IMR-90 (cell line): Measurements from ENCODE around the gene CUX1. TPM values are rescaled to one million over a fixed set of nuclear protein-coding genes. Genes with fewer than 3 reads are reported as not detected.

Source experiments
- ATAC-seq: fragments of 200-7000 bp; cut with Tn5 transposase; 2 replicates; pipeline ENCODE4 v1.9.1; 2020; ENCODE audit warnings: low read depth, mild to moderate bottlenecking, moderate library complexity
- BruUV-seq: library from RNA; stranded (reverse); fragments of 400-500 nt; replicated peaks from 2 replicates; lab custom pipeline; 2021; lab: Mats Ljungman, UMichigan
- CTCF ChIA-PET: fragments of 300-600 bp; formaldehyde crosslinking; extraction: SDS; loops from one replicate; lab custom pipeline; 2021; ENCODE audit warnings: antibody characterized with exemption; lab: Yijun Ruan, JAX
- POLR2A ChIA-PET: fragments of 300-600 bp; sonication (Branson Sonifier 250); formaldehyde crosslinking; loops from one replicate; lab custom pipeline; 2022; ENCODE audit warnings: antibody characterized with exemption; ENCODE audit not compliant: unreplicated experiment; lab: Charles Lee
- DNase-seq: peaks from one replicate; pipeline ENCODE4 v3.0.0; 2013
- H2AFZ ChIP-seq: replicated peaks from 2 replicates; pipeline ENCODE3; 2013; ENCODE audit warnings: low read length, mild to moderate bottlenecking; ENCODE audit not compliant: poor library complexity
- H2AK5ac ChIP-seq: 2 replicates; pipeline ENCODE4 v1.6.1; 2013; ENCODE audit warnings: low read depth, low read length, inconsistent platforms
- H2AK9ac ChIP-seq: replicated peaks from 2 replicates; pipeline ENCODE3; 2013; ENCODE audit warnings: mild to moderate bottlenecking, low read depth, low read length, moderate library complexity; ENCODE audit not compliant: poor library complexity
- H2BK120ac ChIP-seq: 2 replicates; pipeline ENCODE4 v1.6.1; 2013; ENCODE audit warnings: low read depth, low read length, inconsistent platforms
- H2BK15ac ChIP-seq: 3 replicates; pipeline ENCODE4 v1.6.1; 2013; ENCODE audit warnings: low read depth, low read length, inconsistent platforms
- H2BK20ac ChIP-seq: 2 replicates; pipeline ENCODE4 v1.6.1; 2013; ENCODE audit warnings: low read depth, mild to moderate bottlenecking, inconsistent platforms, low read length, moderate library complexity
- H2BK5ac ChIP-seq: 2 replicates; pipeline ENCODE4 v1.6.1; 2013; ENCODE audit warnings: mild to moderate bottlenecking, low read depth, low read length, inconsistent platforms; ENCODE audit not compliant: poor library complexity, severe bottlenecking
- H3K14ac ChIP-seq: replicated peaks from 2 replicates; pipeline ENCODE4 v1.6.1; 2013; ENCODE audit warnings: low read depth, low read length, inconsistent platforms
- H3K18ac ChIP-seq: 2 replicates; pipeline ENCODE4 v1.6.1; 2013; ENCODE audit warnings: low read depth, low read length, control low read depth
- H3K23ac ChIP-seq: 2 replicates; pipeline ENCODE4 v1.6.1; 2013; ENCODE audit warnings: low read depth, low read length, inconsistent platforms
- H3K27ac ChIP-seq: 2 replicates; pipeline ENCODE4 v1.5.1; 2013; ENCODE audit warnings: mild to moderate bottlenecking, control low read depth, low read length; ENCODE audit not compliant: insufficient read depth
- H3K27me3 ChIP-seq: 2 replicates; pipeline ENCODE4 v1.6.1; 2013; ENCODE audit warnings: low read length; ENCODE audit not compliant: control insufficient read depth, insufficient read depth
- H3K36me3 ChIP-seq: 2 replicates; pipeline ENCODE4 v1.6.1; 2013; ENCODE audit warnings: low read length, mixed read lengths; ENCODE audit not compliant: control insufficient read depth, insufficient read depth
- H3K4ac ChIP-seq: 2 replicates; pipeline ENCODE4 v1.6.1; 2013; ENCODE audit warnings: low read depth, low read length, inconsistent platforms
- H3K4me1 ChIP-seq: 2 replicates; pipeline ENCODE4 v1.6.1; 2013; ENCODE audit warnings: low read length, mixed read lengths; ENCODE audit not compliant: control insufficient read depth, insufficient read depth
- H3K4me2 ChIP-seq: 2 replicates; pipeline ENCODE4 v1.6.1; 2013; ENCODE audit warnings: low read depth, mild to moderate bottlenecking, control low read depth, low read length, moderate library complexity
- H3K4me3 ChIP-seq: 2 replicates; pipeline ENCODE4 v1.5.1; 2013; ENCODE audit warnings: low read depth, mild to moderate bottlenecking, control low read depth, low read length, moderate library complexity; ENCODE audit not compliant: insufficient read depth
- H3K56ac ChIP-seq: 2 replicates; pipeline ENCODE4 v1.6.1; 2013; ENCODE audit warnings: low read length, inconsistent platforms; ENCODE audit not compliant: insufficient read depth; ENCODE audit errors: extremely low read depth
- H3K79me1 ChIP-seq, 2 experiments: 2 replicates each; pipeline ENCODE4 v1.6.1; 2013; ENCODE audit warnings: low read length in 2 of 2, inconsistent platforms in 1 of 2, low read depth in 1 of 2
- H3K9ac ChIP-seq: 2 replicates; pipeline ENCODE4 v1.6.1; 2013; ENCODE audit warnings: low read depth, low read length, control low read depth
- H3K9me1 ChIP-seq: 2 replicates; pipeline ENCODE4 v1.6.1; 2013; ENCODE audit warnings: low read length, inconsistent platforms; ENCODE audit not compliant: insufficient read depth
- H3K9me3 ChIP-seq: 2 replicates; pipeline ENCODE4 v1.6.1; 2013; ENCODE audit warnings: low read length; ENCODE audit not compliant: control insufficient read depth, insufficient read depth
- H4K20me1 ChIP-seq: 2 replicates; pipeline ENCODE4 v1.6.1; 2013; ENCODE audit warnings: low read length, inconsistent platforms; ENCODE audit not compliant: insufficient read depth
- H4K5ac ChIP-seq: 2 replicates; pipeline ENCODE4 v1.6.1; 2013; ENCODE audit warnings: mild to moderate bottlenecking, low read depth, low read length, control low read depth
- H4K8ac ChIP-seq, 2 experiments: 2 replicates each; pipeline ENCODE4 v1.6.1; 2013; ENCODE audit warnings: low read depth in 2 of 2, low read length in 2 of 2, control low read depth in 1 of 2, inconsistent platforms in 1 of 2
- H4K91ac ChIP-seq: 2 replicates; pipeline ENCODE4 v1.6.1; 2013; ENCODE audit warnings: low read depth, low read length, inconsistent platforms; ENCODE audit not compliant: insufficient read depth
- BHLHE40 ChIP-seq: fragments of 150-350 bp; IDR thresholded peaks from 2 replicates; pipeline ENCODE4 v1.6.1; 2016; ENCODE audit warnings: mild to moderate bottlenecking, low read depth, low read length
- CEBPB ChIP-seq: IDR thresholded peaks from 2 replicates; pipeline ENCODE4 v1.6.1; 2012; ENCODE audit warnings: low read depth, low read length, improper control_type of control experiment
- CHD1 ChIP-seq: IDR thresholded peaks from 2 replicates; pipeline ENCODE4 v1.6.1; 2012; ENCODE audit warnings: low read depth, low read length, improper control_type of control experiment
- FOS ChIP-seq: fragments of 150-350 bp; IDR thresholded peaks from 2 replicates; pipeline ENCODE4 v1.6.1; 2016; ENCODE audit warnings: low read depth, low read length
- MAFK ChIP-seq: IDR thresholded peaks from 2 replicates; pipeline ENCODE4 v1.6.1; 2012; ENCODE audit warnings: low read depth, low read length, improper control_type of control experiment
- MAZ ChIP-seq: IDR thresholded peaks from 2 replicates; pipeline ENCODE4 v1.6.1; 2012; ENCODE audit warnings: low read depth, mild to moderate bottlenecking, low read length, improper control_type of control experiment, moderate library complexity, borderline replicate concordance
- MXI1 ChIP-seq: IDR thresholded peaks from 2 replicates; pipeline ENCODE4 v1.6.1; 2012; ENCODE audit warnings: low read depth, mild to moderate bottlenecking, low read length, moderate library complexity, borderline replicate concordance
- NFE2L2 ChIP-seq: fragments of 150-350 bp; IDR thresholded peaks from 2 replicates; pipeline ENCODE4 v1.6.1; 2016; ENCODE audit warnings: low read depth, mild to moderate bottlenecking, low read length
- POLR2A ChIP-seq: IDR thresholded peaks from 2 replicates; pipeline ENCODE4 v1.6.1; 2012; ENCODE audit warnings: mild to moderate bottlenecking, low read depth, low read length
- RAD21 ChIP-seq: IDR thresholded peaks from 2 replicates; pipeline ENCODE4 v1.6.1; 2012; ENCODE audit warnings: low read length, improper control_type of control experiment
- RCOR1 ChIP-seq: IDR thresholded peaks from 2 replicates; pipeline ENCODE4 v1.6.1; 2012; ENCODE audit warnings: mild to moderate bottlenecking, low read length, improper control_type of control experiment; ENCODE audit not compliant: insufficient replicate concordance
- RFX5 ChIP-seq: IDR thresholded peaks from 2 replicates; pipeline ENCODE4 v1.8.0; 2012; ENCODE audit warnings: low read depth, mild to moderate bottlenecking, low read length, moderate library complexity
- SMC3 ChIP-seq: fragments of 150-350 bp; IDR thresholded peaks from 2 replicates; pipeline ENCODE4 v1.6.1; 2016; ENCODE audit warnings: low read depth, mild to moderate bottlenecking, antibody characterized with exemption, low read length, moderate library complexity
- WGBS, 2 experiments: methylation state at CpG; one replicate each; pipeline versions ENCODE4 v1.1.5 to v1.1.7; 2013; ENCODE audit warnings: missing lambda C conversion rate in 2 of 2; ENCODE audit not compliant: insufficient read length in 1 of 2; ENCODE audit errors: extremely low coverage in 2 of 2; 5-methylcytosine and 5-hydroxymethylcytosine counted together
- dilution Hi-C: fragments of 300-500 bp; cut with HindIII; formaldehyde crosslinking; loops from one replicate; pipeline ENCODE4 v1.14.3; 2018; ENCODE audit warnings: low sequenced_read_pairs; ENCODE audit not compliant: unreplicated experiment
- in situ Hi-C: fragments of 300-500 bp; cut with MboI; formaldehyde crosslinking; loops from 3 replicates; pipeline ENCODE4 v1.14.3; 2019; ENCODE audit warnings: low sequenced_read_pairs, inconsistent platforms, mixed read lengths
- intact Hi-C: fragments of 100-400 bp; cut with micrococcal nuclease; formaldehyde crosslinking; loops from 2 replicates; pipeline ENCODE4 v1.10.0; 2022
- polyA plus RNA-seq, 3 experiments: library from polyadenylated mRNA; depleted of rRNA; stranded (reverse); fragments of >200 nt; gene quantifications; 2 replicates each; pipeline ENCODE4 v1.2.3, GENCODE V29; 2012; ENCODE audit warnings: low replicate concordance in 1 of 3
- total RNA-seq: library from RNA; depleted of rRNA; stranded (reverse); fragments of >200 nt; gene quantifications from 2 replicates; pipeline ENCODE4 v1.2.3, GENCODE V29; 2012
- TF ChIP-seq, protein P1 (sequence below): fragments of 150-350 bp; IDR thresholded peaks from 2 replicates; pipeline ENCODE4 v1.6.1; 2017; ENCODE audit warnings: mild to moderate bottlenecking, antibody characterized with exemption, low read length, low read depth
- TF ChIP-seq, protein P2 (sequence below): fragments of 150-350 bp; IDR thresholded peaks from 2 replicates; pipeline ENCODE4 v1.6.1; 2016; ENCODE audit warnings: low read depth, mild to moderate bottlenecking, low read length, moderate library complexity, borderline replicate concordance
- TF ChIP-seq, protein P3 (sequence below): conservative IDR thresholded peaks from 2 replicates; pipeline ENCODE4 v1.5.1; 2012; ENCODE audit warnings: mild to moderate bottlenecking, low read depth, low read length, improper control_type of control experiment

The CUX1 gene
- total and polyA plus RNA-seq, 2 of the 4 experiments (the other 2 are of a cell fraction): 19.7 to 46.4 TPM

DNA sequence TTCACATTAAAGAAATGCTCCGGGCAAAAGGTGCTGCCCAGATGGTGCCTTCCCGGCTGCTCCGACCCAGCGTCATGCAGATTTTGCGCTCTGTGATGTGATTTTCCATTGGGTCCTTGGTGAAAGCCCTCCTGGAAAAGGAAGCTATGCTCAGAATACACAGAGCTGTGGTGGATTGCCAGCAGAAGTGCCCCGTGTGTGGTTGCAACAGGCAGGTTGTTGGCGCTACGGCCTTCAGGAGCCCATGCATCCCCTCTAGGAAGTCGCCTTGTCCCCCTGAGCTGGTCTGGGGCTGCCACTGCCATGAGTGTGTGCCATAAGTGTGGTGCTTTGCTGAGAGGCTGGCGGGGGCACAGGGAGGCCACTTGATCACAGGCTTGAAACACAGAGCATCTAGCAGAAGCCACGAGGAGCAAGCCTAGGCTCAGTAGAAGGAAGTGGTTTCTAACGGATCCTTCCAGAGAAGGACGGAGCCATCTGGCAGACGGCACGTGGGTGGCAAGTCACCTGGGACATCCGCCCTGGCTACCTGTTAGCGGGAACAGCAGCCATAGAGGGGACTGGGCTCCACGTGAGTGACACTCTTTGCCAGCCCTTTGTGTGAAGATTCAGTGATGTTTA, 210.9 kb downstream of the CUX1 start:
- H2BK15ac ChIP-seq: no peak overlapping the region
- CTCF ChIA-PET: no interaction called here
- dilution Hi-C loops: no loop called here

More for the DNA sequence above, 210.9 kb downstream of the CUX1 start:
- H3K4ac ChIP-seq: no peak overlapping the region
- H3K27ac ChIP-seq: no peak overlapping the region
- peaks cover 7 to 40% of the 10 kb centered on the region in 2 experiments for H3K79me1 ChIP-seq
- H3K27me3 ChIP-seq: no peaks in the 10 kb centered on the region
- H4K5ac ChIP-seq: no peak overlapping the region
- no peak overlapping the region for H2BK120ac ChIP-seq
- H3K56ac ChIP-seq: no peak overlapping the region
- H3K36me3 ChIP-seq: peaks cover 21% of the 10 kb centered on the region
- no peak overlapping the region for H4K8ac ChIP-seq
- H3K9ac ChIP-seq: no peak overlapping the region
- no peak overlapping the region for H2AFZ ChIP-seq
- no peak overlapping the region for H2AK5ac ChIP-seq
- DNase-seq (no peak), ATAC-seq (no peak)
- no peak overlapping the region for H2BK5ac ChIP-seq
- intact Hi-C loops (no loop called here), in situ Hi-C loops (no loop called here)
- H3K23ac ChIP-seq: no peak overlapping the region
- 94% methylated on average over 15 of the region's 18 CpGs; no CpG with 5 or more reads in 1 of the 2 experiments for WGBS, 2 experiments
- no peak overlapping the region for H4K91ac ChIP-seq
- H3K9me1 ChIP-seq: no peaks in the 10 kb centered on the region; the same call in 1 of the 2 replicates
- no peaks in the 10 kb centered on the region for H3K9me3 ChIP-seq
- H3K4me2 ChIP-seq: no peak overlapping the region
- H2AK9ac ChIP-seq: no peak overlapping the region
- H3K14ac ChIP-seq: no peak overlapping the region
- POLR2A ChIA-PET: no interaction called here
- H3K4me3 ChIP-seq: no peak overlapping the region
- H3K4me1 ChIP-seq: peaks cover 5% of the 10 kb centered on the region
- TF ChIP-seq POLR2A: no peak
- no peak for TF ChIP-seq RAD21
- TF ChIP-seq, protein P1, sequence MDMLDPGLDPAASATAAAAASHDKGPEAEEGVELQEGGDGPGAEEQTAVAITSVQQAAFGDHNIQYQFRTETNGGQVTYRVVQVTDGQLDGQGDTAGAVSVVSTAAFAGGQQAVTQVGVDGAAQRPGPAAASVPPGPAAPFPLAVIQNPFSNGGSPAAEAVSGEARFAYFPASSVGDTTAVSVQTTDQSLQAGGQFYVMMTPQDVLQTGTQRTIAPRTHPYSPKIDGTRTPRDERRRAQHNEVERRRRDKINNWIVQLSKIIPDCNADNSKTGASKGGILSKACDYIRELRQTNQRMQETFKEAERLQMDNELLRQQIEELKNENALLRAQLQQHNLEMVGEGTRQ: no peak
- no peak for TF ChIP-seq CEBPB
- TF ChIP-seq RFX5: no peak
- TF ChIP-seq, protein P2, sequence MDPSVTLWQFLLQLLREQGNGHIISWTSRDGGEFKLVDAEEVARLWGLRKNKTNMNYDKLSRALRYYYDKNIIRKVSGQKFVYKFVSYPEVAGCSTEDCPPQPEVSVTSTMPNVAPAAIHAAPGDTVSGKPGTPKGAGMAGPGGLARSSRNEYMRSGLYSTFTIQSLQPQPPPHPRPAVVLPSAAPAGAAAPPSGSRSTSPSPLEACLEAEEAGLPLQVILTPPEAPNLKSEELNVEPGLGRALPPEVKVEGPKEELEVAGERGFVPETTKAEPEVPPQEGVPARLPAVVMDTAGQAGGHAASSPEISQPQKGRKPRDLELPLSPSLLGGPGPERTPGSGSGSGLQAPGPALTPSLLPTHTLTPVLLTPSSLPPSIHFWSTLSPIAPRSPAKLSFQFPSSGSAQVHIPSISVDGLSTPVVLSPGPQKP: no peak
- no peak for TF ChIP-seq BHLHE40
- no peak for TF ChIP-seq MXI1
- no peak for TF ChIP-seq MAFK
- TF ChIP-seq NFE2L2: no peak
- TF ChIP-seq SMC3: no peak
- no peak for TF ChIP-seq RCOR1
- TF ChIP-seq CHD1: no peak
- TF ChIP-seq, protein P3, sequence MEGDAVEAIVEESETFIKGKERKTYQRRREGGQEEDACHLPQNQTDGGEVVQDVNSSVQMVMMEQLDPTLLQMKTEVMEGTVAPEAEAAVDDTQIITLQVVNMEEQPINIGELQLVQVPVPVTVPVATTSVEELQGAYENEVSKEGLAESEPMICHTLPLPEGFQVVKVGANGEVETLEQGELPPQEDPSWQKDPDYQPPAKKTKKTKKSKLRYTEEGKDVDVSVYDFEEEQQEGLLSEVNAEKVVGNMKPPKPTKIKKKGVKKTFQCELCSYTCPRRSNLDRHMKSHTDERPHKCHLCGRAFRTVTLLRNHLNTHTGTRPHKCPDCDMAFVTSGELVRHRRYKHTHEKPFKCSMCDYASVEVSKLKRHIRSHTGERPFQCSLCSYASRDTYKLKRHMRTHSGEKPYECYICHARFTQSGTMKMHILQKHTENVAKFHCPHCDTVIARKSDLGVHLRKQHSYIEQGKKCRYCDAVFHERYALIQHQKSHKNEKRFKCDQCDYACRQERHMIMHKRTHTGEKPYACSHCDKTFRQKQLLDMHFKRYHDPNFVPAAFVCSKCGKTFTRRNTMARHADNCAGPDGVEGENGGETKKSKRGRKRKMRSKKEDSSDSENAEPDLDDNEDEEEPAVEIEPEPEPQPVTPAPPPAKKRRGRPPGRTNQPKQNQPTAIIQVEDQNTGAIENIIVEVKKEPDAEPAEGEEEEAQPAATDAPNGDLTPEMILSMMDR: no peak
- no peak for TF ChIP-seq FOS
- TF ChIP-seq MAZ: no peak
- H4K20me1 ChIP-seq: no peaks in the 10 kb centered on the region; the same call in 1 of the 2 replicates
- BruUV-seq: no TSS peak
- H3K18ac ChIP-seq: no peak overlapping the region
- H2BK20ac ChIP-seq: no peak overlapping the region
